ENCODE measurements around the gene PUSL1. TPM values are rescaled to one million over a fixed set of nuclear protein-coding genes. Genes with fewer than 3 reads are reported as not detected.
A peak's percentile ranks its signal among the peaks of the same experiment; 100 is the strongest.

The PUSL1 gene
- total and polyA plus RNA-seq, 2 of the 13 experiments (the other 11 are each of a cell fraction or from before 2014, with no cell fraction given), result 8.3 to 22.2 TPM

GRCh38 chr1:1349256-1350012, 41.0 kb downstream of the PUSL1 start, which contains the start of gene DVL1 (continued):
- TF ChIP-seq KIAA2018 (CRISPR knock-in tag; IDR thresholded peaks at IDR 0.05; ENCODE audit: borderline replicate concordance) (no peak), HNRNPK (IDR thresholded peaks at IDR 0.05; ENCODE audit: low read depth, low read length, poor library complexity, severe bottlenecking) (no peak), FIP1L1 (IDR thresholded peaks at IDR 0.05; ENCODE audit: borderline replicate concordance, insufficient read depth, low read depth, low read length) (no peak), NKX3-1 (CRISPR knock-in tag; IDR thresholded peaks at IDR 0.05) (no peak), PRMT3 (CRISPR knock-in tag; IDR thresholded peaks at IDR 0.05; ENCODE audit: borderline replicate concordance, low read depth) (no peak), ATF6 (CRISPR knock-in tag; conservative IDR thresholded peaks at IDR 0.05) (no peak), ZFY (CRISPR knock-in tag; IDR thresholded peaks at IDR 0.05) (peak; percentile 50), ZNF574 (CRISPR knock-in tag; IDR thresholded peaks at IDR 0.05) (no peak; the same call in 1 of the 2 replicates), ZNF333 (CRISPR knock-in tag; IDR thresholded peaks at IDR 0.05; ENCODE audit: borderline replicate concordance) (no peak), ZKSCAN5 (CRISPR knock-in tag; IDR thresholded peaks at IDR 0.05) (no peak), ZNF275 (CRISPR knock-in tag; IDR thresholded peaks at IDR 0.05; ENCODE audit: borderline replicate concordance) (no peak), ZNF441 (CRISPR knock-in tag; IDR thresholded peaks at IDR 0.05; ENCODE audit: borderline replicate concordance) (0 out of 2 replicates have a peak, but pooled peaks have one; percentile 31), JUND (CRISPR knock-in tag; IDR thresholded peaks at IDR 0.05) (no peak)

All from HepG2 (cell line).